ENCODE measurements around the gene PTPN6. TPM values are rescaled to one million over a fixed set of nuclear protein-coding genes. Genes with fewer than 3 reads are reported as not detected.

The PTPN6 gene
- total RNA-seq, 1 experiment from 2014 or later = 19.8 TPM

DNA sequence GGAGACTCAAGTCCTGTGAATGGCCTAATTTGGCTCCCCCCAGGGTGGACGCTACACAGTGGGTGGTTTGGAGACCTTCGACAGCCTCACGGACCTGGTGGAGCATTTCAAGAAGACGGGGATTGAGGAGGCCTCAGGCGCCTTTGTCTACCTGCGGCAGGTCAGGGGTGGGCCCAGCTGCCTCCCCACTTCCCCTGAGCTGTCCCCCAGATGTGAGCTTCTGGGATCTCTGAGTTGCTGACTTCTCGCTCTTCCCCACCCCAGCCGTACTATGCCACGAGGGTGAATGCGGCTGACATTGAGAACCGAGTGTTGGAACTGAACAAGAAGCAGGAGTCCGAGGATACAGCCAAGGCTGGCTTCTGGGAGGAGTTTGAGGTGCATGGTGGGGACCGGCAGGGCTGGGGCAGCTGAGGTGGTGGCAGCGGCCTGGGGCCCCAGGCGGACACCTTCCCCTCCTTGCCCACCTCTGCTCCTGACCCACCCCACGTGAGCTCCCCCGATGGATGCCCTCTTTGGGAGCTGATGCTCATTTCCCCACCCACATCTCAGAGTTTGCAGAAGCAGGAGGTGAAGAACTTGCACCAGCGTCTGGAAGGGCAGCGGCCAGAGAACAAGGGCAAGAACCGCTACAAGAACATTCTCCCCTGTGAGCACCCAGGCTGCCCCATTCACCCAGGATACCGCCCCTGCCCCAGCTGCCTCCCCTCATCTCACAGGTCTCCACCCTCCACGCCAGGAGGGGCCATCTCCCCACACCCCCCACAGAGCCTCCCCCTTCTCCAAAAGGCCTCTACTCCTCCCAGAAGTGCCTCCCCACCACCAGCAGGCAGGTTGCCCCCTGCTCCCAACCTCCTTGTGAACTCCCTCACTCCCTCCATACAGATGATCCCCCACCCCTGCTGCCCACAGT is 4.2 kb downstream of the PTPN6 start:
- WGBS (ENCODE audit: extremely low coverage, insufficient read length, low lambda C conversion rate) = no CpG with 5 or more reads among the region's 22 CpGs
- H3K56ac ChIP-seq (ENCODE audit: insufficient read length, low read depth, low read length) = no peak overlapping the region
- no peak overlapping the region for H3K23ac ChIP-seq (ENCODE audit: insufficient read length, low read depth, low read length)
- H4K8ac ChIP-seq (replicated peaks; ENCODE audit: insufficient read length, low read depth, low read length) = no peak overlapping the region
- no peak overlapping the region for H2AFZ ChIP-seq (ENCODE audit: low read length)
- no peak overlapping the region for H3K4ac ChIP-seq (ENCODE audit: low read depth, low read length)
- no peaks in the 10 kb centered on the region; the same call in 1 of the 2 replicates for H3K27me3 Mint-ChIP-seq (ENCODE audit: low read depth)
- no peak overlapping the region for H3K14ac ChIP-seq (ENCODE audit: insufficient read depth, low read length)
- H3K27ac Mint-ChIP-seq = no peak overlapping the region; a peak in 1 of 7 replicates
- H4K91ac ChIP-seq (ENCODE audit: insufficient read length, low read depth, low read length) = no peak overlapping the region
- peaks cover 2% of the 10 kb centered on the region; the same call in 1 of the 2 replicates for H3K4me1 ChIP-seq (ENCODE audit: insufficient read depth, low read length)
- H3K4me1 Mint-ChIP-seq = peaks cover 15 to 34% of the 10 kb centered on the region in 2 experiments
- H2BK12ac ChIP-seq (ENCODE audit: insufficient read length, low read depth, low read length) = no peak overlapping the region
- H3K9ac ChIP-seq (ENCODE audit: extremely low read depth, insufficient read length, low read length) = no peak overlapping the region
- H3K27ac ChIP-seq (ENCODE audit: insufficient read length, low read depth, low read length) = no peak overlapping the region
- peaks cover 0 to 6% (median 0%) of the 10 kb centered on the region in 3 experiments; a peak in 4 of 7 replicates for H3K36me3 Mint-ChIP-seq (ENCODE audit: insufficient read depth in 1 of 3, low read depth in 3 of 3)
- no peak overlapping the region for H3K4me3 Mint-ChIP-seq
- no peaks in the 10 kb centered on the region for H3K27me3 ChIP-seq (ENCODE audit: insufficient read depth, low read length)
- H2BK20ac ChIP-seq (ENCODE audit: low read depth, low read length, poor library complexity, severe bottlenecking) = no peak overlapping the region
- TF ChIP-seq, protein P1, sequence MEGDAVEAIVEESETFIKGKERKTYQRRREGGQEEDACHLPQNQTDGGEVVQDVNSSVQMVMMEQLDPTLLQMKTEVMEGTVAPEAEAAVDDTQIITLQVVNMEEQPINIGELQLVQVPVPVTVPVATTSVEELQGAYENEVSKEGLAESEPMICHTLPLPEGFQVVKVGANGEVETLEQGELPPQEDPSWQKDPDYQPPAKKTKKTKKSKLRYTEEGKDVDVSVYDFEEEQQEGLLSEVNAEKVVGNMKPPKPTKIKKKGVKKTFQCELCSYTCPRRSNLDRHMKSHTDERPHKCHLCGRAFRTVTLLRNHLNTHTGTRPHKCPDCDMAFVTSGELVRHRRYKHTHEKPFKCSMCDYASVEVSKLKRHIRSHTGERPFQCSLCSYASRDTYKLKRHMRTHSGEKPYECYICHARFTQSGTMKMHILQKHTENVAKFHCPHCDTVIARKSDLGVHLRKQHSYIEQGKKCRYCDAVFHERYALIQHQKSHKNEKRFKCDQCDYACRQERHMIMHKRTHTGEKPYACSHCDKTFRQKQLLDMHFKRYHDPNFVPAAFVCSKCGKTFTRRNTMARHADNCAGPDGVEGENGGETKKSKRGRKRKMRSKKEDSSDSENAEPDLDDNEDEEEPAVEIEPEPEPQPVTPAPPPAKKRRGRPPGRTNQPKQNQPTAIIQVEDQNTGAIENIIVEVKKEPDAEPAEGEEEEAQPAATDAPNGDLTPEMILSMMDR (conservative IDR thresholded peaks at IDR 0.05) = no peak
- H2BK5ac ChIP-seq (ENCODE audit: insufficient read length, low read length) = no peak overlapping the region
- no peaks in the 10 kb centered on the region for H3K9me3 Mint-ChIP-seq
- no peaks in the 10 kb centered on the region for H3K9me3 ChIP-seq (ENCODE audit: control insufficient read depth, low read depth, low read length)
- H3K4me2 ChIP-seq (ENCODE audit: insufficient read depth, insufficient read length, low read length) = no peak overlapping the region
- DNase-seq = no peak
- no peak overlapping the region for H3K18ac ChIP-seq (ENCODE audit: insufficient read length, low read depth, low read length)
- H3K79me1 ChIP-seq (ENCODE audit: insufficient read depth, low read depth, low read length, poor library complexity, severe bottlenecking) = no peaks in the 10 kb centered on the region
- no peak overlapping the region for H3T11ph ChIP-seq (ENCODE audit: low read length)
- no peak overlapping the region for H2AK5ac ChIP-seq (ENCODE audit: insufficient read length, low read length)
- no peaks in the 10 kb centered on the region for H3K23me2 ChIP-seq (ENCODE audit: insufficient read length, low read depth, low read length, poor library complexity, severe bottlenecking)
- no peaks in the 10 kb centered on the region for H3K79me2 ChIP-seq (ENCODE audit: insufficient read depth, low read length)
- no peak overlapping the region for H4K5ac ChIP-seq (ENCODE audit: insufficient read length, low read depth, low read length)
- H2BK15ac ChIP-seq (ENCODE audit: low read depth, low read length) = no peak overlapping the region
- H2BK120ac ChIP-seq (ENCODE audit: low read depth, low read length, poor library complexity, severe bottlenecking) = no peak overlapping the region
- no peaks in the 10 kb centered on the region for H4K20me1 ChIP-seq (ENCODE audit: control insufficient read depth, insufficient read depth, insufficient read length)

All from H9 (cell line).